Lower lobe of right lung (tissue), 2 donors: Measurements from ENCODE around the gene SLC24A3. TPM values are rescaled to one million over a fixed set of nuclear protein-coding genes. Genes with fewer than 3 reads are reported as not detected.

Experiments used
- ATAC-seq, 2 donors: fragments of 200-7000 bp; cut with Tn5 transposase; one replicate each; pipeline ENCODE4 v1.9.1; 2020 to 2022; ENCODE audit warnings: mild to moderate bottlenecking in 2 of 2, moderate library complexity in 2 of 2
- DNase-seq: peaks from one replicate; pipeline ENCODE4 v3.0.0-alpha.2; 2020
- H3K27ac ChIP-seq: fragments of 200-600 bp; one replicate; pipeline ENCODE4 v1.8.0; 2022
- H3K27me3 ChIP-seq: fragments of 200-600 bp; one replicate; pipeline ENCODE4 v1.8.0; 2022; ENCODE audit warnings: low read depth
- H3K36me3 ChIP-seq: fragments of 200-600 bp; one replicate; pipeline ENCODE4 v1.8.0; 2022; ENCODE audit warnings: mild to moderate bottlenecking
- H3K4me1 ChIP-seq: fragments of 200-600 bp; one replicate; pipeline ENCODE4 v1.8.0; 2022
- H3K4me3 ChIP-seq: fragments of 200-600 bp; one replicate; pipeline ENCODE4 v1.8.0; 2022; ENCODE audit warnings: mild to moderate bottlenecking
- H3K9me3 ChIP-seq: fragments of 200-600 bp; one replicate; pipeline ENCODE4 v1.8.0; 2022
- intact Hi-C: fragments of 100-400 bp; cut with DNase I; formaldehyde crosslinking; loops from one replicate; pipeline ENCODE4 v1.11.0; 2022
- total RNA-seq: library from RNA; stranded (reverse); fragmentation: NEBNext Ultra II Directional; extraction: Animal tissue kit (Norgen Biotek cat#: 25700); gene quantifications from one replicate; pipeline ENCODE4 v1.2.1, GENCODE V29; 2021
- TF ChIP-seq, protein P1 (sequence below): fragments of 200-600 bp; IDR thresholded peaks from one replicate; pipeline ENCODE4 v1.8.0; 2022; ENCODE audit warnings: antibody characterized with exemption, mild to moderate bottlenecking
- donor health status: DM: no; HTN: yes; CAD: no; lungs with severe emphysema.

SLC24A3 gene
- total RNA-seq, 1 donor from 2014 or later, result 7.9 TPM

DNA sequence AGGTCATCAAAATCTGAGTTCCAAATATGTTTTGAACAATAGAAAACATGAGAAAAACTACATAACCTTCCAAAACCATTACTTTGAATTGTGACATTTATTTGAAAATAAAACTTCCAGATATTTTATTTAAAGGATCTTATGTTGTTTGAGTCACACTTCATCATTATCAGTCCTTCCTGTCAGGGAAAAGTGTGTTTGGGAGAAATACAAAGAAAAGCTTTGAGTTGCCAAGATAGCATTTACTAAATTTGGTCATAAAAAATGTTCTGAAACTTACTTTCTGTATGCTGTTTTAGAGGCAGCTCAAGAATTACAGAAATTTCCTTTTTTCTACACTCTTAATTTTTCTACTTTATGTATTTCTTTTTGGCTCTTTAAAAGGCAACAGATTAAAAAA lies 337.5 kb downstream of the SLC24A3 start:
- Histone ChIP-seq H3K36me3 (no peaks in the 10 kb centered on the region), H3K9me3 (no peaks in the 10 kb centered on the region), H3K27me3 (no peaks in the 10 kb centered on the region), H3K27ac (no peak overlapping the region), H3K4me1 (no peaks in the 10 kb centered on the region), H3K4me3 (no peak overlapping the region)
- no peak for ATAC-seq
- intact Hi-C loops, result no loop called here
- DNase-seq, result no peak
- TF ChIP-seq, protein P1, sequence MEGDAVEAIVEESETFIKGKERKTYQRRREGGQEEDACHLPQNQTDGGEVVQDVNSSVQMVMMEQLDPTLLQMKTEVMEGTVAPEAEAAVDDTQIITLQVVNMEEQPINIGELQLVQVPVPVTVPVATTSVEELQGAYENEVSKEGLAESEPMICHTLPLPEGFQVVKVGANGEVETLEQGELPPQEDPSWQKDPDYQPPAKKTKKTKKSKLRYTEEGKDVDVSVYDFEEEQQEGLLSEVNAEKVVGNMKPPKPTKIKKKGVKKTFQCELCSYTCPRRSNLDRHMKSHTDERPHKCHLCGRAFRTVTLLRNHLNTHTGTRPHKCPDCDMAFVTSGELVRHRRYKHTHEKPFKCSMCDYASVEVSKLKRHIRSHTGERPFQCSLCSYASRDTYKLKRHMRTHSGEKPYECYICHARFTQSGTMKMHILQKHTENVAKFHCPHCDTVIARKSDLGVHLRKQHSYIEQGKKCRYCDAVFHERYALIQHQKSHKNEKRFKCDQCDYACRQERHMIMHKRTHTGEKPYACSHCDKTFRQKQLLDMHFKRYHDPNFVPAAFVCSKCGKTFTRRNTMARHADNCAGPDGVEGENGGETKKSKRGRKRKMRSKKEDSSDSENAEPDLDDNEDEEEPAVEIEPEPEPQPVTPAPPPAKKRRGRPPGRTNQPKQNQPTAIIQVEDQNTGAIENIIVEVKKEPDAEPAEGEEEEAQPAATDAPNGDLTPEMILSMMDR, result no peak

DNA sequence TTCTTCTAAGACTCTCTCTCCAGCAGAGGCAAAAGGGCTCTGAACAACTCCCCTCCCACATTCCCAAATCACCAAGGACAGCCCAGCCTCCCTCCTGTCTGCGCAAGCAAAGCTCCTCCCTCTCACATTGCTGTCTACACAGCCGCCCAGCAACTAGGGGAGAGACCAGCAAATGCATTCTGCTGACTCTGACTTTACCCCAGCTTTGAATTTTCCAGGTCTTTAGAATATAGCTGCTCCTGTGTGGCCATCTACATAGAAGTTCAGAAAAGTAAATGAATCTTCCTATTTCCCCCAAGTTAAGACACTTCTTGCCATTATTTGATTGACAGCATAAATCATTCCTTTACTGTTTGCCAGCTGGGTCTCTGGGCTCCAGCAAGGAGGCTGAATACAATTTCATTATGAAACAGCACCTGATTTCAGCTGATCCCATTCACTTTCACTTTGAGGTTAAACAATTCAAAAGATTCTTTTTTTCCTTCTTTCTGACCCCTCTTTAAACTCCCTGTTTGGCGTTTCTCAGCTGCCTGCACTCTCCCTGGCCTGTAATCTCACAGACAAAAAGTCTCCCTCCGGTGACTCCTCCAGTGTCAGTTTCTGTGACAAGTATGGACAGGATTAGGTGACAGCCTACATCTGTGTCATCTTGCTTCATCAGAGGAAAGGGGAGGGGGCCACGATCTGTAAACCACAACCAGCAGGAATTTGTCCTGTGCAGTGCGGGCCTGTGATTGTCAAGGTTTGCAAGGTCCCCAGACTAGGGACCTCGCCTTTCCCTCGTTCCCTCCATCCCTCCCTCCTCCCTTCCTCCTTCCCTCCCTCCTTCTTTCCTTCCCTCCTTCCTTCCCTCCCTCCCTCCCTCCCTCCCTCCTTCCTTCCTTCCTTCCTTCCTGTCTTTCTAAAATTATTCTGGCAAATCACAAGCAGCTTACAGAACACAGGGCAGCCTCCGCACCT lies 340.1 kb downstream of the SLC24A3 start:
- no peaks in the 10 kb centered on the region for H3K27me3 ChIP-seq
- no peak overlapping the region for H3K27ac ChIP-seq
- ATAC-seq (peak; percentile 94 to 96), DNase-seq (peak; percentile 50)
- H3K4me3 ChIP-seq, result no peak overlapping the region
- H3K4me1 ChIP-seq, result no peaks in the 10 kb centered on the region
- intact Hi-C loops, result no loop called here
- H3K36me3 ChIP-seq, result no peaks in the 10 kb centered on the region
- TF ChIP-seq, protein P1, result no peak
- H3K9me3 ChIP-seq, result no peaks in the 10 kb centered on the region

DNA sequence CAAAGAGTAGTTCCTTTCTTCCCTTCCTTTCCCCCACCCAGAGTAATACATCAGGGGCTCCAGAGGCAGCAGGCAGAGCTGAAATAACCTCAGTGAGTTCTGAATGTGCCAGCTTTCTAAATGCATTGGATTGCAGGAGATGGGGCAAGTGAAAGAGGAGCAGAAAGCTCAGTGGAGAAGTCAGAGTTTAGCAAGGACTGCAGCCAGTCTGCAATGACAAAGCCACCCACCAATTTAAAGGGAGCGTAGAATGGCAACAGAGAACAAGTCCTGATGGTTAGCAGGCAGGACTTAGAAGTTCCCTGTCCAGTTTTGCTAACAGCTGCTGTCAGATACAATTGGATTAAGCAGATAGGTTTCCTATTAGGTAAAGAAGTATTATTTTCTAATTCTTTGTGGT lies 342.2 kb downstream of the SLC24A3 start:
- Histone ChIP-seq H3K27ac (no peak overlapping the region), H3K4me3 (no peak overlapping the region), H3K4me1 (no peaks in the 10 kb centered on the region), H3K36me3 (no peaks in the 10 kb centered on the region), H3K27me3 (no peaks in the 10 kb centered on the region), H3K9me3 (no peaks in the 10 kb centered on the region)
- TF ChIP-seq, protein P1, result no peak
- intact Hi-C loops, result no loop called here
- ATAC-seq, result no peak
- no peak for DNase-seq

DNA sequence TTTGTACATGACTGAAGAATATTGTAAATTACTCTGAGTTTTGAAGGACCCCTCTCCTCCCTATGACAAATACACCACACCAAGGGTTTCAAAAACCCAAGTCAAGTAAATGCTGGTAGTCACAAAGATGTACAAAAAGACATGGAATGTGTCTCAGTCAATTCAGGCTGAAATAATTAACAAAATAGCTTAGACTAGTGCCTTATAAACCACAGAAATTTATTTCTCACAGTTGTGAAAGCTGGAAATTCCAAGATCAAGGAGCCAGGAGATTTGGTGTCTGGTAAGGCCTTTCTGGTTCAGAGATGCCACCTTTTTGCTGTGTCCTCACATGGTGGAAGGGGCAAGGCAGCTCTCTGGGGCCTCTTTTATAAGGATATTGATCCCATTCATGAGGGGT lies 343.3 kb downstream of the SLC24A3 start:
- TF ChIP-seq, protein P1, result no peak
- no peak for ATAC-seq
- Histone ChIP-seq H3K27ac (no peak overlapping the region), H3K27me3 (no peaks in the 10 kb centered on the region), H3K36me3 (no peaks in the 10 kb centered on the region), H3K4me1 (no peaks in the 10 kb centered on the region), H3K9me3 (no peaks in the 10 kb centered on the region), H3K4me3 (no peak overlapping the region)
- no peak for DNase-seq
- intact Hi-C loops, result no loop called here

DNA sequence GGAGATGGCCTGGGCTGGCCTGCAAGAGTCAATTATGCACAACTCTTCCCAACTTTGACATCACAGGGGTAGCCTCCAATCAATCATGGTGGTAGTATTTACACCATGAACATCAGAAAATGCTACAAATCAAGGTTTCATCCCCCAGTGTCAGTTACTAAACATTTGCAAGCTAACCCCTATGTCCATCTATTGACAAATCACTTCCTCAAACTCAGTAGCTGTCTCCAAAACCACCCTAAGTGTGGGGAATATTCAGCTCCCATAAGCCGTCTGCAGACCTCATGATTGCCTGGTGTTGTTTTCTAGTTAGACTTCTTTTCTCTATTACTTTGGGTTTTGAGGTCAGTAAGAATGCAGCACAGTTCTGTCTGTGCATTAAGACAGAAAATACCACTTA lies 344.8 kb downstream of the SLC24A3 start:
- Histone ChIP-seq H3K36me3 (no peaks in the 10 kb centered on the region), H3K4me1 (no peaks in the 10 kb centered on the region), H3K27ac (no peak overlapping the region), H3K27me3 (no peaks in the 10 kb centered on the region), H3K9me3 (no peaks in the 10 kb centered on the region), H3K4me3 (no peak overlapping the region)
- TF ChIP-seq, protein P1, result no peak
- DNase-seq (no peak), ATAC-seq (no peak)
- intact Hi-C loops, result no loop called here
